OCI-M1 (cell line): ENCODE measurements around the gene RIMS4.
A peak's percentile ranks its signal among the peaks of the same experiment; 100 is the strongest.

ENCODE experiments used
- DNase-seq: peaks from one replicate; lab custom pipeline; 2025; lab: John Stamatoyannopoulos, UW

RIMS4 gene

GRCh38 chr20:44810391-44811149 is at the start of gene RIMS4:
Gene RIMS4, minus strand, starts transcription at chr20:44810546. Its CDS starts 275 bp downstream, at chr20:44810271.
- no peak for DNase-seq

- DNase-seq, result peak; percentile 65
Observed at GRCh38 chr20:44858606-44859360, 48.4 kb upstream of the RIMS4 start.

- DNase-seq, result peak; percentile 3
Observed at GRCh38 chr20:44856856-44857448, 46.6 kb upstream of the RIMS4 start.

GRCh38 chr20:44856442-44856841 is 46.1 kb upstream of the RIMS4 start:
- DNase-seq, result no peak

GRCh38 chr20:44851545-44851944 is 41.2 kb upstream of the RIMS4 start:
- DNase-seq, result no peak

GRCh38 chr20:44850837-44851236 is 40.5 kb upstream of the RIMS4 start:
- DNase-seq, result no peak

DNA sequence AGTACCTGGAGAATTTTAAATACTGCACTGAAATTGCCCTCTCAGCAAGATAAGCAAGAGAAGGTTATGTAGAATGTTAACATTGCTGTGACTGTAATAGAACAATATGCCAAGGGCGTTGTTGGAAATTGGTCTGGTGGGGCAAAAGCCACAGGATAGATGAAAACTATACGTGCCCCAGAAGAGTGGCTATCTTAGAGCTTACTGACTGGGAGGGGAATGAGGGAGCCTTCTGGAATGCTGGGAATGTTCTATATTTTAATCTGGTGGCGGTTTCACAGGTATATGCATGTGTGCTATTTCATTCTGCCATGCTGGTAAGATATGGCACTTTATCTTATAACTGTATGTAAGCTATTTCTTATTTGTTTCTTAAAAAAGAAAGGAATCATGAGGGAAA is 39.9 kb upstream of the RIMS4 start:
- no peak for DNase-seq

DNA sequence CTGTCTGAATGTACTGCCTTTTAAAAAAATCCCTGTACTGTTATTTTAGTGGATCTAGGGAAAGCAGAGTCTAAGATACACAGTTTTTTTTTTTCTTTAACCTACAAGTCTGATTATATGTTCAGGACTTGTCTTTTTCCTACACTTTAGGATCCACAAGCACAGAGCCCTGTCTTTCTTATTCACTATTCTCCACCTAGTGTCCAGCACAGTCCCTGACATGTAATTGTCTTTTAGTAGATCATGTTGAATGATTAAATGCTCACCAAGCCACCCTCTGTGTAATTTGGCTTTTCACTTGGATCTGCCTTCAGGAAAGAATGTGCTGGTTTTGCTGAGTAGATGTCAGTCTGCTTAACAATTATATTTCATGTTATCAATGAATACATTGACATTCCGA is 39.4 kb upstream of the RIMS4 start:
- DNase-seq, result no peak

GRCh38 chr20:44848254-44849015 is 38.1 kb upstream of the RIMS4 start:
- no peak for DNase-seq

GRCh38 chr20:44843876-44844275 is 33.5 kb upstream of the RIMS4 start:
- no peak for DNase-seq

DNA sequence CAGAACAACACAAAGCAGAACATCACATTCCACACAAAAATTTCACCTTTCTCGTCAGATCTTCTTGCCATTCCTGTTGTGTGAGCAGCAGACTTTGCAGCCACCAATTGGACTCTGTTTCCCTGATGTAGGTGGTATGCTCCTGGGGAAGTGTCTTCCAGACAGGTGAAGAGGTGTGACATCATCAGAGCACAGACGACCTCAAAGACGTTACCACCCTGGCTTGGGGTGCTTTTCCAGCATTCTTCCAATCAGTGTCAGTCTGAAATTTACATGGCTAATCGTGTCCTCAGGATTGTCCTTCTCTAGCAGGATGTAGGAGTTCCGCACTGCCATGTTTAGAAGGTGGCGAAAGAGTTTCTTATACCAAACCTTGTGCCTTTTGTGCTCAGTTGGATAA is 31.6 kb upstream of the RIMS4 start:
- DNase-seq, result no peak

DNA sequence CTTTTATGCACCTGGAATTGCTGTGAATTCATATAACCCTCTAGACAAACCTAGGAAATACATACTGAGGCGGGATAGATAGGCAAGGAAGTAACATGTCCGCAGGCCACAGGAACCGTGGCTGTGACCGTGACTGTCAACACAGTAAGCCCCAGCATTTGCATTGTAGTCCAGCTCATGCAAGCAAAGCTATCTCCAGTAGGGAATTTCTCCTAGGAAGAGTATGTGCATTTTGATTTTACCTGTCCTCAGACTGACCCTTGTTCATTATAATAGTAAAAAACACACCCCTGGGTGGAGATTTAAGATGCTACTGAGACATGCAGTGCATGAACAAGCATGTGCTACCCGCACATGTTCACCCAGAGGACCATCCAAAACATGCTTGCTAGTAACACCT is 30.5 kb upstream of the RIMS4 start:
- DNase-seq, result no peak

DNA sequence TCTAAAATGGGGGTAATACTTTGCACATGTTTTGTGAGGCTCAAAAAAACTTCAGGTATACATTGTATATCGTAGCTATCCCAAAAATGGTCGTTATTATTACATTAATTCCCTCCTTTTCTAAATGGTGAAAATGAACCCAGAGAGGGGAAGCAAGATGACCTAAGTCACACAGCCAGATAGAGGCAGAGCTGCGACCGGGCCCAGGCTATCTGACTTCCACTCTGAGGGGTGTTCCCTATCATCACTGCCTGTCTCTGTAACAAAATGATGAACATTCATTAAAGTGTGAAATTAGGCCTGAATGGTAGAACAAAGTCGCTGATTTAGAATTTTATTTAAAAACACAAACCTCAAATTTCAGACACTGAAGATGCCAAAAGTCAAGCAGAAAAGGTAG is 29.1 kb upstream of the RIMS4 start:
- no peak for DNase-seq

DNA sequence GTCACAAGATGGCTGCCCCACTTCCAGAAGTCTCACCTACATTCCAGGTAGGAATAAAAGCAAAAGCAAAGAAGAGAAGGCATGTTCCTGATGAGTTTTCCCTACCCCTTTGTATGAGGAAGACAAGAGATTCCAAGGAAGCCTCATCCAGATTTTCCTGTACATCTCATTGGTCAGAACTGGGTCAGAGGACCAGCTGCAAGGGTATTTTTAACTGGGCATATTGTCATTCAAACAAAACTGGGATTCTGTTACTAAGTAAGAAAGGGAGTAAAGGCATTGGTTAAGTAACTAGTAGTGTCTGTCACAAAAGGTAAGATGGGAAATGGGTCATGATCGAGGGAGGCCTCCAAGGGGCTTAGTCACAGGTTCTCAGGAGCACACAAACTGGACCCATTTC is 28.2 kb upstream of the RIMS4 start:
- no peak for DNase-seq

DNA sequence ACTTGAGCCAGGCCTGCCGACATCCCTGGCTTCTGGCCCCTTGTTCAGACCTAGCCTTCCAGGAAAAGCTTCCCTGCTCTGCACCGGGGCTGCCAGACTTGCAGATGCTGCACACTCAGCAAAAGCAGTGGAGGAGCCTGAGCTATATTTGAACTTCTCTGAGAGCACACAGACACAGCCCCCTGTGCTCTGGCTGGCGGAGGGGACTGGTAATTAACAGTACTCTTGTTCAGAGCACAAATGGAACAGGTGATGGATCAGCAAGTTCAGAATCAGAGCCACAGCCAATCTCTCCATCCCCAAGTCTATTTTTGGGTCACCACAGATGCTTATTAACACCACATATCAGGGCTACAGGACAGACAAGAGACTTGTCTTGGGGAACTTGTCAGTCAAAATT is 27.6 kb upstream of the RIMS4 start:
- DNase-seq, result no peak

DNA sequence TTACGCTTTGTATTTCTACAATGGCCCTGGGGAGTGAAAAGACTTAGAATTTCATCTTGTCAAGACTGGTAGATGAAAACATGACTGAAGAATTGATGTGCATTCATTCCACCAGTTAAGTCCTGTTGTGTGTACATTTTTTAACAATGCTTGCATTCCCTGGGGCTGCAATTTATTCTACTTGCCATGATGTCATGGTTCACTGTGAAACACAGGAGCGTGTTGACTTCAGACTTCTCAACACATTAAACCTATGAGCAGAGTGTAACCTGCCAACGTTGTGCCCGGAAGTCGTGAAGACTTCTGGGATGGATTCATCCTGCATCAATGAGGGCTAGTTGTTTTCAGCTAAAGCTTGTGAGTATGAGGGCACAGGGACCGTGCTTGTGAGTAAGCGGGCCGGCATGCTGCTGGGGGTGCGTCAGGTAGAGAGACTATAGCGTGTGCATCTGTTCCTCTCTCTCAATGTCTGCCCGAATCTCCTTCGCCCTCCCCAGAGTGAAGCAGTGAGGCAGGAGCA is 26.3 kb upstream of the RIMS4 start:
- DNase-seq, result no peak

GRCh38 chr20:44835661-44836221 is 25.4 kb upstream of the RIMS4 start:
- no peak for DNase-seq

- no peak for DNase-seq
Observed at GRCh38 chr20:44835116-44835515, 24.8 kb upstream of the RIMS4 start.

GRCh38 chr20:44834693-44835092 is 24.3 kb upstream of the RIMS4 start:
- DNase-seq, result no peak

- DNase-seq, result no peak
Observed at GRCh38 chr20:44833437-44833836, 23.1 kb upstream of the RIMS4 start.

DNA sequence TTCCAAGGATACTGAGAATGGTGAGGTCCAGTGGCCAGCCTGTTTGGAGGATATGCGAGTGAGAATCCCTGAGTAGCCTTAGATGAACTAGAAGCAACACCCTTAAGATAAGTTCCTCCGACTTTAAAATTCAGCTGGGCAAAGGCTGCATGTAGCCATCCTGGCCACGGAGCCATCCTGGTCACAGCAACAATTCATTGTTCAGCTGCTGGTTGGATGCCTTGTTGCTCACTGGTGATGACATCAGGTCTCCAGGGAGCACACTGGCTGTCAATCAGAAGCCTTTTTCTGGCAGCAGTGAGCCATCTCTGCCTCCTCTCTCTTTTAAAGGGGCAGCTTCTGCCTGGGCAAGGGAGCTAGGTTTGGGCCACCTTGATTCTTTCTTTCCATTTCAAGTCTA is 22.4 kb upstream of the RIMS4 start:
- no peak for DNase-seq

DNA sequence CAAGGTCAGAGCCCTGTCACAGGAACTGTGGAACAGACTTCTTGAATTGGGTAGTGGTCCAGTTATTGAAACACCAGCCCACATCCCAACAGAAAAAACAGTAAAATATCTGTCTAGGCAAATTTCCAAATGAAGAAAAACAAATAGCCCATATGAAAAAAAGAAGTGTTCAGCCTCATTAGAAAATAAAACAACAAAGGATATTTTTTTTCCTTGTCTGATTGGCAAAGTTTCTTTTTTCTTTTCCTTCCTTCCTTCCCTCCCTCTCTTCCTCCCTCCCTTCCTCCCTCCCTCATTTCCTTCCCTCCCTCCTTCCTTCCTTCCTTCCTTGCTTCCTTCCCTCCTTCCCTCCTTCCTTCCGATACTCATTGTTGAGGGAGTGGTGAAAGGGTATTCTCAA is 20.6 kb upstream of the RIMS4 start:
- DNase-seq, result no peak
